Astrocyte (in vitro differentiated cells and primary cell): Measurements from ENCODE around the gene P2RY13. TPM values are rescaled to one million over a fixed set of nuclear protein-coding genes. Genes with fewer than 3 reads are reported as not detected.

Experiments
- DNase-seq: peaks from one replicate; pipeline ENCODE4 v3.0.0-alpha.2; 2010; ENCODE audit warnings: low read depth
- FAIRE-seq: peaks from 2 replicates; lab custom pipeline; 2011; peaks lifted over from hg19 to GRCh38; lab: Jason Lieb, UNC
- H2AFZ ChIP-seq: 2 replicates; pipeline ENCODE4 v1.6.0; 2012; ENCODE audit warnings: low read depth, low read length, inconsistent platforms
- H3K27ac ChIP-seq: 2 replicates; pipeline ENCODE4 v1.5.1; 2011; ENCODE audit warnings: low read depth, low read length, inconsistent platforms
- H3K27me3 ChIP-seq: 2 replicates; pipeline ENCODE4 v1.6.0; 2011; ENCODE audit warnings: low read length, inconsistent platforms; ENCODE audit not compliant: insufficient read depth
- H3K36me3 ChIP-seq: 2 replicates; pipeline ENCODE4 v1.5.1; 2011; ENCODE audit warnings: low read length, inconsistent platforms; ENCODE audit not compliant: insufficient read depth
- H3K4me1 ChIP-seq: 2 replicates; pipeline ENCODE4 v1.5.1; 2011; ENCODE audit warnings: low read length, inconsistent platforms; ENCODE audit not compliant: insufficient read depth
- H3K4me2 ChIP-seq: 2 replicates; pipeline ENCODE4 v1.6.0; 2012; ENCODE audit warnings: low read length, inconsistent platforms
- H3K4me3 ChIP-seq: 2 replicates; pipeline ENCODE4 v1.5.1; 2011; ENCODE audit warnings: low read depth, mild to moderate bottlenecking, low read length, inconsistent platforms; ENCODE audit not compliant: insufficient read depth
- H3K79me2 ChIP-seq: 2 replicates; pipeline ENCODE4 v1.6.0; 2012; ENCODE audit warnings: mild to moderate bottlenecking, low read length, inconsistent platforms; ENCODE audit not compliant: insufficient read depth
- H3K9ac ChIP-seq: 2 replicates; pipeline ENCODE4 v1.6.0; 2012; ENCODE audit warnings: mild to moderate bottlenecking, low read length, inconsistent platforms
- H3K9me3 ChIP-seq: 2 replicates; pipeline ENCODE4 v1.5.1; 2012; ENCODE audit warnings: low read depth, mild to moderate bottlenecking, low read length, inconsistent platforms; ENCODE audit not compliant: insufficient read depth
- H4K20me1 ChIP-seq: 2 replicates; pipeline ENCODE4 v1.6.0; 2012; ENCODE audit warnings: low read length, inconsistent platforms; ENCODE audit not compliant: insufficient read depth
- H3K27ac Mint-ChIP-seq: one replicate; pipeline ENCODE4 v1.8.0; 2021; ENCODE audit warnings: mild to moderate bottlenecking, mixed read lengths; ENCODE audit not compliant: unreplicated experiment
- H3K27me3 Mint-ChIP-seq: one replicate; pipeline ENCODE4 v1.8.0; 2021; ENCODE audit warnings: low read depth, mixed read lengths; ENCODE audit not compliant: unreplicated experiment
- H3K36me3 Mint-ChIP-seq: one replicate; pipeline ENCODE4 v1.8.0; 2021; ENCODE audit warnings: low read depth, mixed read lengths; ENCODE audit not compliant: unreplicated experiment
- H3K4me1 Mint-ChIP-seq: one replicate; pipeline ENCODE4 v1.8.0; 2021; ENCODE audit warnings: low read depth, mixed read lengths; ENCODE audit not compliant: unreplicated experiment
- H3K4me3 Mint-ChIP-seq: one replicate; pipeline ENCODE4 v1.8.0; 2021; ENCODE audit warnings: mild to moderate bottlenecking, moderate library complexity, mixed read lengths; ENCODE audit not compliant: unreplicated experiment
- H3K9me3 Mint-ChIP-seq: one replicate; pipeline ENCODE4 v1.8.0; 2021; ENCODE audit warnings: mild to moderate bottlenecking, mixed read lengths; ENCODE audit not compliant: unreplicated experiment
- CTCF ChIP-seq: IDR thresholded peaks from 2 replicates; pipeline ENCODE4 v1.5.1; 2011; ENCODE audit warnings: low read depth, mild to moderate bottlenecking, inconsistent platforms, low read length, moderate library complexity; ENCODE audit not compliant: insufficient read depth
- EZH2 ChIP-seq: IDR thresholded peaks from 2 replicates; pipeline ENCODE4 v1.6.1; 2012; ENCODE audit warnings: mild to moderate bottlenecking, low read length, inconsistent platforms; ENCODE audit not compliant: insufficient read depth
- total RNA-seq: library from RNA; stranded (reverse); gene quantifications from 2 replicates; pipeline ENCODE4 v1.2.1, GENCODE V29; 2021

P2RY13 gene
- total RNA-seq, 1 donor from 2014 or later, result not detected

DNA sequence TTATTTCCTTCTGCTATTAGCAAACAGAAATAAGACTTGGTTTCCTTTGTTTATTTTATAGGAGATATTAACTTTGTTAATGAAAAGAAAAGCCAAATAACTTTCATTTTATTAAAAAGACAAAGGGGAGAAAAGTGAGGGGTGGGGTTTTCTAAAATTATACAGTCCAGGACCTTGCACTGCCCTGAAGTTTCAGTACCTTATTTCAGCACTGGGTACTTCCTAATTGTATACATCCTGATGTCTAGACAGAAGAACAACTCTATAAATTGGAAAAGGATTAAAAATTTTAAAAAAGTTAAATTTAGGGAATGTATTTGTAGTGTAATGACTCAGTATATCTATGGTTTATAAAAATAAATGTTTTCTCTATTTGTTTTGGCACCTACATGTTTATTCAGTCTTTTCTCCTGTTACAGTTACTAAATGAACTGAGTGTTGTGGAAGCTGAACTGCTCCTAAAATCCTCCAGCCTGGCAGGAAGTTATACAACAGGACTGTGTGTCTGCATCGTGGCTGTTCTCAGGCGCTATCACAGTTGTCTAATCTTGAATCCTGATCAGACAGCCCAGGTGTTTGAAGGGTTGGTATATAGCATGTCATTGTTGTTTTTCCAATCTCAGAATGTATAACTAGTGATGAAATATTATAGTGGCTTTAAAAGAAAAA is 27.6 kb upstream of the P2RY13 start:
- TF ChIP-seq CTCF (no peak), EZH2 (no peak)
- DNase-seq (peak; percentile 64), FAIRE-seq (no peak)
- Mint-ChIP-seq H3K27ac (peak overlapping the region; percentile 50), H3K27me3 (no peaks in the 10 kb centered on the region), H3K9me3 (no peaks in the 10 kb centered on the region), H3K36me3 (no peaks in the 10 kb centered on the region), H3K4me3 (no peak overlapping the region), H3K4me1 (peaks cover 5% of the 10 kb centered on the region)
- Histone ChIP-seq H3K4me3 (no peak overlapping the region), H2AFZ (no peak overlapping the region), H3K27ac (no peak overlapping the region), H3K9me3 (no peaks in the 10 kb centered on the region), H4K20me1 (no peaks in the 10 kb centered on the region), H3K79me2 (no peaks in the 10 kb centered on the region), H3K36me3 (no peaks in the 10 kb centered on the region), H3K9ac (no peak overlapping the region), H3K27me3 (no peaks in the 10 kb centered on the region), H3K4me1 (no peaks in the 10 kb centered on the region), H3K4me2 (peak overlapping the region; percentile 17)

- FAIRE-seq (no peak), DNase-seq (no peak)
- H3K27ac Mint-ChIP-seq, result no peak overlapping the region
Measured at GRCh38 chr3:151351648-151352047, 22.3 kb upstream of the P2RY13 start.

More at GRCh38 chr3:151351648-151352047, 22.3 kb upstream of the P2RY13 start:
- Histone ChIP-seq H2AFZ (no peak overlapping the region), H3K4me1 (no peaks in the 10 kb centered on the region), H3K4me2 (no peak overlapping the region), H3K27ac (no peak overlapping the region), H3K79me2 (no peaks in the 10 kb centered on the region), H3K36me3 (no peaks in the 10 kb centered on the region), H4K20me1 (no peaks in the 10 kb centered on the region), H3K9ac (no peak overlapping the region), H3K9me3 (no peaks in the 10 kb centered on the region), H3K27me3 (no peaks in the 10 kb centered on the region), H3K4me3 (no peak overlapping the region)
- no peaks in the 10 kb centered on the region for H3K9me3 Mint-ChIP-seq
- H3K4me3 Mint-ChIP-seq, result no peak overlapping the region
- TF ChIP-seq CTCF, result no peak
- no peak for TF ChIP-seq EZH2
- H3K36me3 Mint-ChIP-seq, result no peaks in the 10 kb centered on the region
- H3K27me3 Mint-ChIP-seq, result no peaks in the 10 kb centered on the region
- H3K4me1 Mint-ChIP-seq, result peaks cover 15% of the 10 kb centered on the region
